Limb (tissue), 2 donors: ENCODE results near the gene SHFL.

Experiments used
- DNase-seq, 2 donors: peaks; one replicate each; pipeline ENCODE4 v3.0.0-alpha.2; 2016; ENCODE audit errors: extremely low spot score in 2 of 2

Gene SHFL

DNA sequence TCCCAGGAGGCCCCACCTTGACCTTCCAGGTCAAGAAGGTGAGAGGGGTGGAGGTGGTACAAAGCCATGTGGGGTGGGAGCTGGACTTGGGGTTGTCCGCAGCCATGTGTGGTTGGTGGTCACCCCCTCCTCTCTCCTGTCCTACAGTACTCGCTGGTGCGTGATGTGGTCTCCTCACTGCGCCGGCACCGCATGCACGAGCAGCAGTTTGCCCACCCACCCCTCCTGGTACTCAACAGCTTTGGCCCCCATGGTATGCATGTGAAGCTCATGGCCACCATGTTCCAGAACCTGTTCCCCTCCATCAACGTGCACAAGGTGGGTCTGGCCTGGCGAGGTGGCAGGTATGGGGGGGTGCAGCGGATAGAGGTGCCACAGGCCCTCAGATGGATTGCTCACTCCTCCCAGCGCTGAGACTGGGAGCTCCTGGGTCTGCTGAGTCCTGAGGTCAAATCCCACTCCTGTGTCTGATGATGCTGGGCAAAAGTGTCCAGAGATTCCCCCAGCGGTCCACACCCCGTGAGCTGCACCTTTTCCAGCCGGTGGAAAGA lies 21.8 kb downstream of the SHFL start:
- no peak for DNase-seq

GRCh38 chr19:10109528-10109927 lies 23.4 kb downstream of the SHFL start:
- DNase-seq, result no peak

- DNase-seq, result no peak
These were observed 24.2 kb downstream of the SHFL start for GRCh38 chr19:10110076-10110971.

- no peak for DNase-seq
These were observed 24.8 kb downstream of the SHFL start for GRCh38 chr19:10110972-10111317.

GRCh38 chr19:10111405-10111811 lies 25.3 kb downstream of the SHFL start, which contains the start of gene P2RY11:
Gene P2RY11, plus strand, starts transcription at chr19:10111693. Its CDS starts 29 bp downstream, at chr19:10111722.
- DNase-seq, result no peak

DNA sequence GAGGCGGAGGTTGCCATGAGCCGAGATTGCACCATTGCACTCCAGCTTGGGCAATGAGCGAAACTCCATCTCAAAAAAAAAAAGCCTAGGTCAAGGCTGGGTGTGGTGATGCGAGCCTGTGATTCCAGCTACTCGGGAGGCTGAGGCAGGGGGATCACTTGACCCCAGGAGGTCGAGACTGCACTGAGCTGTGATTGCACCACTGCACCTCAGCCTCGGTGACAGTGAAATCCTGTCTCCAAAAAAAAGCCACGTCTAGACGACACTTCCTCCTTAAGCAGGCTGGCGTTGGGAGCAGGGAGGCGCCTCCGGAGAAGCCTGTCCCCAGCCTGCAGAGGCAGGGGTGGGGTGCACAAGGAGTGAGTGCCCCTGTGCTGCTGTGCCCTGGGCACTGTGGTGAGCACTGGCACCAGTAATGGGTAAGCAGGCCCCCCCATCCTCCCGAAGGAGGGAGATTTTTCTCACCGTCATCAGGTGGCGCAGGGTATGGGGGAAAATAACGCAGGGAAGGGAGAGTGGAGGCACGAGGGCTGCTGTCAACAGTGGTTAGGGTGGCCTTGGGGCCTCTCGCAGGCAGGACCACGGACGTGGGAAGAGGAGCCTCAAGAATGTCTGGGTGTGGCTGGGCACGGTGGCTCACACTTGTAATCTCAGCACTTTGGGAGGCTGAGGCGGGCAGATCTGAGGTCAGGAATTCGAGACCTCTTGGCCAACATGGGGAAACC lies 26.1 kb downstream of the SHFL start:
- DNase-seq, result no peak

- DNase-seq, result no peak
These were observed 26.9 kb downstream of the SHFL start for GRCh38 chr19:10112895-10113591.

DNA sequence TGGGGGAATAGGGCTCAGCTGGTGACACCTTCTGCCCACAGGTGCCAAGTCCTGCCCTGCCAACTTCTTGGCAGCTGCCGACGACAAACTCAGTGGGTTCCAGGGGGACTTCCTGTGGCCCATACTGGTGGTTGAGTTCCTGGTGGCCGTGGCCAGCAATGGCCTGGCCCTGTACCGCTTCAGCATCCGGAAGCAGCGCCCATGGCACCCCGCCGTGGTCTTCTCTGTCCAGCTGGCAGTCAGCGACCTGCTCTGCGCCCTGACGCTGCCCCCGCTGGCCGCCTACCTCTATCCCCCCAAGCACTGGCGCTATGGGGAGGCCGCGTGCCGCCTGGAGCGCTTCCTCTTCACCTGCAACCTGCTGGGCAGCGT lies 27.5 kb downstream of the SHFL start:
- no peak for DNase-seq

GRCh38 chr19:10113964-10114650 lies 28.0 kb downstream of the SHFL start:
- no peak for DNase-seq

DNA sequence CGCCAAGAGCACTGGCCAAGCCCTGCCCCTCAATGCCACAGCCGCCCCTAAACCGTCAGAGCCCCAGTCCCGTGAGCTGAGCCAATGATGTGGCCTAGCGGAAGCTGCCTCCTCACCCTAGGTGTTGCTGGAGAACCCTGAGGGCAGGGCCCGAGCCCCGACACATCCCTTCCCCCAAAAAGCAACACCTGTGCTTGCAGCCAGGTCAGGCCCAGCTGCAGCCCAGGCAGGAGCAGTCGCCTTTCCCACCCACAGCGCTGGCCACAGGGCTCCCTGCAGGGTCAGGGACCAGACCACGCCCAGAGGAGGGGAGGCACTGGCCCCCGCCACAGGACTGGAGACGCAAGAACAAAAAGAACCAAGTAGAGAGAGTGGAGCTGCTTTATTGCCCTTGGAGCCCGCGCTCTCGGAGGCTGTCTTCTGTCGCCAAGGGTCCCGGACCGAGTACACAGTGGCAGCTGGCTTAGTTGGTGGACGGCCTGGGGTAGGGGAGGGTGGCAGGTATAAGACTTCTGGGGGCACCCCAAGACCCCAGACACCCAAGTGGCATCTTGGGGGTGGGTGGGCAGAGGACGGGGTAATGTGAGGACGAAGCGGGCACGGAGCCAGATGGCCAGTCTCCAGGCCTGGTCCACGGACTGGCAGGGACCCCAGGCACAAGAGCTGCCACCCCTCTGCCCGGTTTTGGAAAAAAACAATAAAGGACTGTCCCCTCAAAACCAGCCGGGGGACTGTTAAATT lies 28.7 kb downstream of the SHFL start:
- no peak for DNase-seq

DNA sequence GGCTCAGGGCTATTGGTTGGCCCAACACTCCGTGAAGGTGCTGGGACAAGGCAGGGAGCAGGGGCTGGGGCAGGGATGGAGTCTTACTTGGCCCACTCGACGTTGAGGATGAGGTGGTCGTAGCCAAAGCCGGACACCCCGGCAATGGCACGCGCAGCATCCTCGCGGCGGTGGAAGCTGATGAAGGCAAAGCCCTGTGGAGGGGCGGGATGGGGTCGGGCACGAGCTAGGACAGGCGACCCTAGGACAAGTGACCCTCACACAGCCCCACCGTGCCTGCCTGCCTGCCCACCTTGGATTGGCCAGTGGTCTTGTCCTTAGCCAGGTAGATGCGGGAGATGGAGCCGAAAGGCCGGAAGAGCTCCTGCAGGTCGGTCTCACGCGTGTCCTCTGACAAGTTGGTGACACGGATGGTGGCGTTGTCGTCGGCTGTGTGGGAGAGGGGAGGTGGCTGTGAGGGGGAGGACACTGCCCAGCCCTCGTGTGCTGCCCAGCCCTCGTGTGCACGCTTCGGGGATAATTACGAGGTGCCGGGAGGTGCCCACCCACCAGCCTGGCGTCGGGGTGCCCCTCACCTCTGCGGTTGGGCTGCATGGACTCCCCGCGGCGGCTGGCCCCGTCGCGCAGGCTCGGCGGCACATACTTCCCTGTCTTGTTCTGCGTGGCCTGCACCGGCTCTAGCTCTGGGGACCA lies 29.4 kb downstream of the SHFL start:
- no peak for DNase-seq

GRCh38 chr19:10116085-10116865 lies 30.2 kb downstream of the SHFL start:
- DNase-seq, result no peak

- no peak for DNase-seq
These were observed 30.9 kb downstream of the SHFL start for GRCh38 chr19:10116866-10117616.

GRCh38 chr19:10118960-10119359 lies 32.8 kb downstream of the SHFL start:
- DNase-seq, result no peak

GRCh38 chr19:10120538-10121189 lies 34.5 kb downstream of the SHFL start:
- no peak for DNase-seq

DNA sequence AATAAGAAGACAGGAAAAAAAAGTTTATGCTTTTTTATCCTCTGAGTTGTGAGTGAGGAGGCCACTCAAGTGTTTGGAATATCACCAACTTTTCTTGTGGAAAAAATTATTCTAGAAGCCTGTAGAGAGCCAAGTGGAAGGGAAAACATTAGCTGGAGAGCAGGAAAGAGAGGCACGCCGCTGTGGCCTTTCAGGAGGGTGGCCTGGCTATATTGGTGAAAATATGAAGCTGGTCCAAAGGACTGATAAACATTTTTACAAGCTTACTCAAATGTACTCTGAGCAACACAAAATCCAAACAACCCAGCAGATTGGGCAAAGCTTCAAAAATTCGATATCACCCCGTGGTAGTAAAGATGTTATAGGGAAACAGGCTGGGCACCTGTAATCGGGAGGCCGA lies 35.9 kb downstream of the SHFL start:
- DNase-seq, result no peak

- DNase-seq, result no peak
These were observed 38.3 kb downstream of the SHFL start for GRCh38 chr19:10124429-10124828.

DNA sequence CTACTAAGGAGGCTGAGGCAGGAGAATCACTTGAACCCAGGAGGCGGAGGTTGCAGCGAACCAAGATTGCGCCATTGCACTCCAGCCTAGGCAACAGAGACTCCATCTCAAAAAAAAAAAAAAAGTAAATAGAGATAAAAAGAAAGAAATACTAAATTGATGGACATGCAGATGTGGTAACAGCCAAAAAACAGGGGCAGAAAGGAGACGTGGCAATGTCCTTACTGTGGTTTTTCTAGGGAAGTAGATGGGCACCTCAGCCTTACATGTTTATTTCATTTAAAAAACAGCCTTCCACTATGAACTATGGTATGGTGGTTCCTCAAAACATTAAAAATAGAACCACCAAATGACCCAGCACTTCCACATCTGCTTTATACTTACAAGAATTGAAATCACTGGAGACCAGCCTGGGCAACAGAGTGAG lies 40.1 kb downstream of the SHFL start:
- DNase-seq, result no peak
